Measurements from ENCODE around the gene CD58.

GRCh38 chr1:116501870-116502244 lies 69.0 kb downstream of the CD58 start:
- TF ChIP-seq POLR2A (IDR thresholded peaks at IDR 0.05; ENCODE audit: low read depth, low read length) (no peak), MAFK (IDR thresholded peaks at IDR 0.05; ENCODE audit: low read depth, low read length) (no peak), CTCF (conservative IDR thresholded peaks at IDR 0.05; ENCODE audit: low read depth, low read length) (no peak), RAD21 (IDR thresholded peaks at IDR 0.05; ENCODE audit: low read length) (no peak), SMC3 (IDR thresholded peaks at IDR 0.05; ENCODE audit: low read depth, low read length) (no peak), FOS (IDR thresholded peaks at IDR 0.05; ENCODE audit: low read depth, low read length) (no peak), CHD1 (IDR thresholded peaks at IDR 0.05; ENCODE audit: low read depth, low read length) (no peak), MXI1 (IDR thresholded peaks at IDR 0.05; ENCODE audit: borderline replicate concordance, low read depth, low read length) (no peak), RFX5 (IDR thresholded peaks at IDR 0.05; ENCODE audit: low read depth, low read length) (no peak), CEBPB (IDR thresholded peaks at IDR 0.05; ENCODE audit: low read depth, low read length) (no peak)
- TF ChIP-seq, protein P1, sequence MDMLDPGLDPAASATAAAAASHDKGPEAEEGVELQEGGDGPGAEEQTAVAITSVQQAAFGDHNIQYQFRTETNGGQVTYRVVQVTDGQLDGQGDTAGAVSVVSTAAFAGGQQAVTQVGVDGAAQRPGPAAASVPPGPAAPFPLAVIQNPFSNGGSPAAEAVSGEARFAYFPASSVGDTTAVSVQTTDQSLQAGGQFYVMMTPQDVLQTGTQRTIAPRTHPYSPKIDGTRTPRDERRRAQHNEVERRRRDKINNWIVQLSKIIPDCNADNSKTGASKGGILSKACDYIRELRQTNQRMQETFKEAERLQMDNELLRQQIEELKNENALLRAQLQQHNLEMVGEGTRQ (IDR thresholded peaks at IDR 0.05; ENCODE audit: low read depth, low read length) = no peak
